HepG2 (cell line): Measurements from ENCODE around the gene SDR42E2. TPM values are rescaled to one million over a fixed set of nuclear protein-coding genes. Genes with fewer than 3 reads are reported as not detected.

Experiments used
- ATF7 ChIP-seq, 2 experiments: fragments of 450-650 bp in 1 of 2; sonication (generic) in 1 of 2; formaldehyde crosslinking in 1 of 2; IDR thresholded peaks; 2 replicates each; pipeline versions ENCODE4 v1.4.0 to v1.6.1; 2016 to 2020; ENCODE audit warnings: antibody characterized with exemption in 1 of 2, mild to moderate bottlenecking in 1 of 2, missing genetic modification reagents in 1 of 2
- CBX1 ChIP-seq: IDR thresholded peaks from one replicate; pipeline ENCODE4 v1.6.1; 2016; ENCODE audit warnings: antibody characterized with exemption, low read depth
- ELK4 ChIP-seq: sonication (generic); formaldehyde crosslinking; IDR thresholded peaks from 2 replicates; pipeline ENCODE4 v1.9.0; 2021; ENCODE audit warnings: missing genetic modification reagents, borderline replicate concordance
- FOXP1 ChIP-seq, 2 experiments: fragments of 450-650 bp in 1 of 2; IDR thresholded peaks; 2 replicates each; pipeline ENCODE4 v1.6.1; 2017 to 2018; ENCODE audit warnings: antibody characterized with exemption in 1 of 2
- HDAC2 ChIP-seq: sonication (generic); formaldehyde crosslinking; IDR thresholded peaks from 2 replicates; pipeline ENCODE4 v1.4.0; 2020; ENCODE audit warnings: missing genetic modification reagents
- HIC2 ChIP-seq: sonication (generic); formaldehyde crosslinking; IDR thresholded peaks from 2 replicates; pipeline ENCODE4 v1.9.0; 2022; ENCODE audit warnings: low read depth, missing genetic modification reagents
- HNRNPK ChIP-seq: fragments of 200-400 bp; formaldehyde crosslinking; IDR thresholded peaks from 2 replicates; pipeline ENCODE4 v1.6.1; 2018; ENCODE audit warnings: low read length, low read depth, moderate library complexity, mild to moderate bottlenecking; ENCODE audit not compliant: poor library complexity, severe bottlenecking
- KDM1A ChIP-seq: IDR thresholded peaks from 2 replicates; pipeline ENCODE4 v1.6.1; 2016; ENCODE audit warnings: missing compliant biosample characterization
- MED1 ChIP-seq: sonication (generic); formaldehyde crosslinking; IDR thresholded peaks from 2 replicates; pipeline ENCODE4 v1.4.0; 2020; ENCODE audit warnings: missing genetic modification reagents
- NFATC3 ChIP-seq: sonication (generic); formaldehyde crosslinking; IDR thresholded peaks from 2 replicates; pipeline ENCODE4 v1.5.1; 2020; ENCODE audit warnings: mild to moderate bottlenecking, missing genetic modification reagents
- NONO ChIP-seq, 2 experiments: fragments of 450-650 bp in 1 of 2; sonication (generic) in 1 of 2; formaldehyde crosslinking in 1 of 2; IDR thresholded peaks in 1 of 2; conservative IDR thresholded peaks in 1 of 2; 2 replicates each; pipeline versions ENCODE4 v1.6.1 to v1.8.0; 2017 to 2022; ENCODE audit warnings: mild to moderate bottlenecking in 1 of 2, missing genetic modification reagents in 1 of 2, moderate library complexity in 1 of 2
- POGK ChIP-seq: sonication (generic); formaldehyde crosslinking; conservative IDR thresholded peaks from 2 replicates; pipeline ENCODE4 v1.8.0; 2022; ENCODE audit warnings: mild to moderate bottlenecking, moderate library complexity, missing genetic modification reagents
- POGZ ChIP-seq: sonication (generic); formaldehyde crosslinking; IDR thresholded peaks from 2 replicates; pipeline ENCODE4 v1.4.0; 2020; ENCODE audit warnings: mild to moderate bottlenecking, missing genetic modification reagents
- PREB ChIP-seq: sonication (generic); formaldehyde crosslinking; IDR thresholded peaks from 2 replicates; pipeline ENCODE4 v1.4.0; 2020; ENCODE audit warnings: missing genetic modification reagents
- SALL2 ChIP-seq: sonication (generic); formaldehyde crosslinking; IDR thresholded peaks from 2 replicates; pipeline ENCODE4 v1.8.1; 2023; ENCODE audit warnings: mild to moderate bottlenecking, missing genetic modification reagents, inconsistent platforms
- SIN3B ChIP-seq: fragments of 150-350 bp; IDR thresholded peaks from 2 replicates; pipeline ENCODE4 v1.6.1; 2014; ENCODE audit warnings: low read length
- SNAPC5 ChIP-seq: sonication (generic); formaldehyde crosslinking; IDR thresholded peaks from 2 replicates; pipeline ENCODE4 v1.8.1; 2023; ENCODE audit warnings: mild to moderate bottlenecking, missing genetic modification reagents, borderline replicate concordance
- ZFP36L2 ChIP-seq: sonication (generic); formaldehyde crosslinking; IDR thresholded peaks from 2 replicates; pipeline ENCODE4 v1.4.0; 2020; ENCODE audit warnings: missing genetic modification reagents
- ZNF24 ChIP-seq: fragments of 450-650 bp; IDR thresholded peaks from 2 replicates; pipeline ENCODE4 v1.6.1; 2017; ENCODE audit warnings: antibody characterized with exemption, mild to moderate bottlenecking
- ZNF33B ChIP-seq: sonication (generic); formaldehyde crosslinking; IDR thresholded peaks from 2 replicates; pipeline ENCODE4 v1.5.1; 2020; ENCODE audit warnings: mild to moderate bottlenecking, missing genetic modification reagents
- ZNF558 ChIP-seq: sonication (generic); formaldehyde crosslinking; IDR thresholded peaks from 2 replicates; pipeline ENCODE4 v1.9.0; 2022; ENCODE audit warnings: mild to moderate bottlenecking, missing genetic modification reagents, borderline replicate concordance
- ZNF776 ChIP-seq: sonication (generic); formaldehyde crosslinking; IDR thresholded peaks from 2 replicates; pipeline ENCODE4 v1.4.0; 2020; ENCODE audit warnings: mild to moderate bottlenecking, missing genetic modification reagents
- polyA plus RNA-seq, 8 experiments: library from polyadenylated mRNA; depleted of rRNA in 3 of 8; stranded (reverse) in 7 of 8; unstranded in 1 of 8; fragments of >200 nt; fragmentation: Illumina TruSeq in 4 of 8; extraction: Trizol in 4 of 8; gene quantifications; 2 replicates each; pipeline versions ENCODE4 v1.2.1 to v1.2.3, GENCODE V29; 2011 to 2016; ENCODE audit warnings: low read depth in 4 of 8, missing spikeins in 1 of 8, mixed read lengths in 1 of 8; ENCODE audit not compliant: insufficient read depth in 1 of 8
- total RNA-seq, 5 experiments: library from RNA; depleted of rRNA; stranded (reverse); fragments of >200 nt; fragmentation: Illumina TruSeq; extraction: Trizol; gene quantifications; 2 replicates each; pipeline ENCODE4 v1.2.3, GENCODE V29; 2016; ENCODE audit warnings: low read depth in 1 of 5

SDR42E2 gene
- total and polyA plus RNA-seq, 2 of the 13 experiments (the other 11 are each of a cell fraction or from before 2014, with no cell fraction given) = 0.05 to 0.11 TPM

GRCh38 chr16:22195695-22196558 lies 33.6 kb downstream of the SDR42E2 start (continued):
- TF ChIP-seq KDM1A (CRISPR knock-in tag) (peak; percentile 95), ZNF33B (CRISPR knock-in tag) (0 out of 2 replicates have a peak, but pooled peaks have one; percentile 17), HDAC2 (CRISPR knock-in tag) (peak; percentile 70), NONO (IDR thresholded peaks at IDR 0.05) (no peak), NONO (CRISPR knock-in tag; conservative IDR thresholded peaks at IDR 0.05) (peak; percentile 91), ZNF24 (peak; percentile 100), POGZ (CRISPR knock-in tag) (0 out of 2 replicates have a peak, but pooled peaks have one; percentile 12), HNRNPK (no peak), ZNF558 (CRISPR knock-in tag) (no peak), FOXP1 (IDR thresholded peaks at IDR 0.05) (no peak), FOXP1 (CRISPR knock-in tag; IDR thresholded peaks at IDR 0.05) (peak; percentile 34; the same call in 1 of the 2 replicates), NFATC3 (CRISPR knock-in tag) (no peak), HIC2 (CRISPR knock-in tag) (no peak), SIN3B (peak; percentile 67; the same call in 1 of the 2 replicates), MED1 (peak; percentile 90), ELK4 (CRISPR knock-in tag) (peak; percentile 47; the same call in 1 of the 2 replicates), ZFP36L2 (peak; percentile 66; the same call in 1 of the 2 replicates), SNAPC5 (no peak), POGK (peak; percentile 65), ATF7 (IDR thresholded peaks at IDR 0.05) (no peak), ATF7 (CRISPR knock-in tag; IDR thresholded peaks at IDR 0.05) (no peak), SALL2 (CRISPR knock-in tag) (peak; percentile 81), CBX1 (peak; percentile 65), PREB (no peak), ZNF776 (CRISPR knock-in tag) (no peak; the same call in 1 of the 2 replicates)
